NT2/D1 (cell line): Measurements from ENCODE around the gene ZNF580.

ENCODE experiments used
- DNase-seq: peaks from one replicate; pipeline ENCODE4 v3.0.0-alpha.2; 2011; ENCODE audit warnings: low read depth, low spot score
- H3K27me3 ChIP-seq: 2 replicates; pipeline ENCODE4 v1.6.0; 2011; ENCODE audit warnings: mild to moderate bottlenecking; ENCODE audit not compliant: insufficient read length, insufficient read depth
- H3K36me3 ChIP-seq: 2 replicates; pipeline ENCODE4 v1.6.1; 2011; ENCODE audit warnings: mild to moderate bottlenecking, low read length, mixed read lengths; ENCODE audit not compliant: insufficient read depth, insufficient read length
- H3K4me1 ChIP-seq: 2 replicates; pipeline ENCODE4 v1.5.1; 2011; ENCODE audit not compliant: insufficient read depth, insufficient read length
- H3K4me3 ChIP-seq: 2 replicates; pipeline ENCODE4 v1.5.1; 2011; ENCODE audit warnings: low read depth; ENCODE audit not compliant: insufficient read length
- H3K9ac ChIP-seq: 2 replicates; pipeline ENCODE4 v1.6.0; 2011; ENCODE audit warnings: low read depth; ENCODE audit not compliant: insufficient read length
- H3K9me3 ChIP-seq: 2 replicates; pipeline ENCODE4 v1.5.1; 2011; ENCODE audit warnings: mild to moderate bottlenecking, low read length; ENCODE audit not compliant: insufficient read depth
- SUZ12 ChIP-seq: IDR thresholded peaks from 2 replicates; pipeline ENCODE4 v1.6.1; 2011; ENCODE audit not compliant: insufficient read length, insufficient read depth; ENCODE audit errors: extremely low read depth
- YY1 ChIP-seq: IDR thresholded peaks from 2 replicates; pipeline ENCODE4 v1.6.1; 2011; ENCODE audit not compliant: insufficient read length, insufficient read depth
- ZNF274 ChIP-seq: IDR thresholded peaks from 2 replicates; pipeline ENCODE4 v1.6.1; 2011; ENCODE audit warnings: mild to moderate bottlenecking, low read depth, low read length

ZNF580 gene

DNA sequence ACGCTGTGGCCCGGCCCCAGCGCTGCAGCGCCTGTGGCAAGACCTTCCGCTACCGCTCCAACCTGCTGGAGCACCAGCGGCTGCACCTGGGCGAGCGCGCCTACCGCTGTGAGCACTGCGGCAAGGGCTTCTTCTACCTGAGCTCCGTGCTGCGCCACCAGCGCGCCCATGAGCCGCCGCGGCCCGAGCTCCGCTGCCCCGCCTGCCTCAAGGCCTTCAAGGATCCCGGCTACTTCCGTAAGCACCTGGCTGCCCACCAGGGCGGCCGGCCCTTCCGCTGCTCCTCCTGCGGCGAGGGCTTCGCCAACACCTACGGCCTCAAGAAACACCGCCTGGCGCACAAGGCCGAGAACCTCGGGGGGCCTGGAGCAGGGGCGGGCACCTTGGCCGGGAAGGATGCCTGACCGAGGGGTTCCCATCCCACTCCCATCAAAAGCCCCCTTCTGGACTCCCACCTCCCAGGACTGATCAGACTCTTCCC, 24.4 kb upstream of the ZNF580 start:
- no peaks in the 10 kb centered on the region for H3K27me3 ChIP-seq
- H3K4me3 ChIP-seq = no peak overlapping the region
- no peaks in the 10 kb centered on the region for H3K9me3 ChIP-seq
- TF ChIP-seq ZNF274 = no peak
- no peak for TF ChIP-seq YY1
- TF ChIP-seq SUZ12 = no peak
- no peak overlapping the region for H3K9ac ChIP-seq
- H3K36me3 ChIP-seq = peaks cover 52% of the 10 kb centered on the region
- peaks cover 2% of the 10 kb centered on the region for H3K4me1 ChIP-seq
- no peak for DNase-seq

DNA sequence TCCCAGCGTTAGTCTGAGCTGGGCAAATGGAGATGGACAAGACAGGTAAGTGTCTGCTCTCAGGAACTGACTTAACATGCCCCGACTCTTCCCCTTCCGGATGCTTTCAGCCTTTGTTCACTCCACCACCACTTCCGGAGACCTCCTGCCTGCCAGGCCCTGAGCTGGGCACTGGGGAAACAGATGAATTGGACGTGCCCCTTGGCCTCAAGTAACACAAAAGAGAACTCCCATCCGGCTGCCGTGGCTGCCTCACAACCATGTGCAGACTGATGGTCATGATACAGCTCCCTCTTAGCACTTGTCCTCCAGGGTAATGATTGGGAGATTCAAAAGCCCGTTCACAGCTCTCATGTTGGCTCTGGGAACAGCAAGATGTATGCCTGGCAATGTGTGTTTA, 23.4 kb upstream of the ZNF580 start:
- H3K4me3 ChIP-seq = no peak overlapping the region
- H3K36me3 ChIP-seq = peaks cover 48% of the 10 kb centered on the region
- no peaks in the 10 kb centered on the region for H3K27me3 ChIP-seq
- no peaks in the 10 kb centered on the region for H3K4me1 ChIP-seq
- H3K9me3 ChIP-seq = no peaks in the 10 kb centered on the region
- no peak overlapping the region for H3K9ac ChIP-seq
- TF ChIP-seq SUZ12 (no peak), ZNF274 (no peak), YY1 (no peak)
- no peak for DNase-seq

DNA sequence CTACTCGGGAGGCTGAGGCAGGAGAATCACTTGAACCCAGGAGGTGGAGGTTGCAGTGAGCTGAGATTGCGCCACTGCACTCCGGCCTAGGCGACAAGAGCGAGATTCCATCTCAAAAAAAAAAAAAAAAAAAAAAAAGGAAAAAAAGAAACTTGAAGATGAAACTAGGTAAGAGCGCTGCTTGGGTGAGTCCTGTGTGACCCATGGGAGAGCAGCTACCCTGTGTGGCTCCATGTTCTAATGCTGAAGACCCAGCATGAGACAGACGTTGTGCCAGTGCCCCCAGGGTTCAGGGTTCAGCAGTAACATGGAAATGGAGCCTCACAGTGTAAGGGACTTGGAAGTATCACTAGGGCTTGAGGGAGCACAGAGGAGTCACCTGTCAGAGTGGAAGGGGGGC, 22.4 kb upstream of the ZNF580 start:
- Histone ChIP-seq H3K4me3 (no peak overlapping the region), H3K36me3 (peaks cover 48% of the 10 kb centered on the region), H3K27me3 (no peaks in the 10 kb centered on the region), H3K9ac (no peak overlapping the region), H3K9me3 (no peaks in the 10 kb centered on the region), H3K4me1 (no peaks in the 10 kb centered on the region)
- no peak for DNase-seq
- no peak for TF ChIP-seq SUZ12
- no peak for TF ChIP-seq ZNF274
- TF ChIP-seq YY1 = no peak

DNA sequence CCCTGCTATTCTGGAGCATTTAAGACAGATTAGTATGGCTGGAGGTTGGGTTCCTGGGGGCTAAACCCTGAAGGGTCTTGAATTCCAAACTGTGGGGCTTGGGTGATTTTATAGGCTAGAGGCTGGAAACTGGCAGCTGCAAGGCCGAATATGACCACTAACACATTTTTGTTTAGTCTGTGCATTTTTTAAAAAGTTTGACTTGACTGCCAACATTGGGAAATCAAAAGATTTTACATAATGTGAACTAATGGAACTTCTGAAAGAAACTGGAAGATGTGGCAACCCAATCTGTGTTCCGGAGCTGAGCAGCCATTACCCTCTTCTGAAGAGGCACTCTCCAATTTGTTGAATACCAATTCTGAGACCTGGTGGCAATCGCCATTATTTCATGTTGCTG, 21.5 kb upstream of the ZNF580 start:
- Histone ChIP-seq H3K27me3 (no peaks in the 10 kb centered on the region), H3K9me3 (no peaks in the 10 kb centered on the region), H3K4me3 (no peak overlapping the region), H3K36me3 (peaks cover 46% of the 10 kb centered on the region), H3K9ac (no peak overlapping the region), H3K4me1 (no peaks in the 10 kb centered on the region)
- no peak for DNase-seq
- no peak for TF ChIP-seq YY1
- no peak for TF ChIP-seq ZNF274
- TF ChIP-seq SUZ12 = no peak

DNA sequence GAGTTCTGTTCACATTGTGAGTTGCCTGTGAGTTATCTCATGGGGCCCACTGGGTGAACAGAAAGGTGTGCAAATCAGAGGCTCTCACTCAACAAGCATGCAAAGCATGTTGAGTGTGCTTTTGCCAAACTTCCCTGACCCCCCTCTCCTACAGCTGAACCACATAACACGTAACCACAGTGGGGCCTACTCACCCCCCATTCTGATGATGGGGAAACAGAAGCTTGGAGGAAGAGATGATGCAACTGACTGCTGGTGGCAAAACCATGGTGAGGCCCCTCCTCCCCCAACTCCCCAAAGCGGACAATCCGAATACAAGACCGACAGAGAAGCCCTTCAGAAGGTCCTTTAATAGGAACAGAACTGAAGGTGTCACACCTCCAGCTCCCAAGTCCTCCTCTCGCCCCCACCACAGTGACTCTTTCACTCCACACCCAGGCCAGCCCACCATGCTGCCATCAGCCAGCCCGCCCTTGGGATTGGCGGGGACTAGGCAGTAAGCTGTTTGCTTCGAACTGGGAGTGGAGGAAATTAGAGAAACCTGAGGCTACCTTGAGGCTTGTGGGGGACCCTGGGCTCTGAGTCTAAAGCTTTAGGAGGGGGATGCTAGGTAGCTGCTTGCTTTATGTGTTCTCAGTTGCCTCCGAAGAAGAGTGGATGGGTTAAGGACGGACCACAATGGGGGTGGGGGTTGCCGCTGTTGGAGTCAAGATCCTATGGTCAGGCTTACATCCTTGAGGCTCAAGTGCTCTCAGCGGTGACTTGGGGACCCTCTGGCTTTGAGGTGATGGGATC, 20.2 kb upstream of the ZNF580 start:
- Histone ChIP-seq H3K9ac (no peak overlapping the region), H3K4me3 (no peak overlapping the region), H3K4me1 (no peaks in the 10 kb centered on the region), H3K9me3 (no peaks in the 10 kb centered on the region), H3K36me3 (peaks cover 35% of the 10 kb centered on the region), H3K27me3 (no peaks in the 10 kb centered on the region)
- TF ChIP-seq SUZ12 (no peak), YY1 (no peak), ZNF274 (no peak)
- DNase-seq = no peak

DNA sequence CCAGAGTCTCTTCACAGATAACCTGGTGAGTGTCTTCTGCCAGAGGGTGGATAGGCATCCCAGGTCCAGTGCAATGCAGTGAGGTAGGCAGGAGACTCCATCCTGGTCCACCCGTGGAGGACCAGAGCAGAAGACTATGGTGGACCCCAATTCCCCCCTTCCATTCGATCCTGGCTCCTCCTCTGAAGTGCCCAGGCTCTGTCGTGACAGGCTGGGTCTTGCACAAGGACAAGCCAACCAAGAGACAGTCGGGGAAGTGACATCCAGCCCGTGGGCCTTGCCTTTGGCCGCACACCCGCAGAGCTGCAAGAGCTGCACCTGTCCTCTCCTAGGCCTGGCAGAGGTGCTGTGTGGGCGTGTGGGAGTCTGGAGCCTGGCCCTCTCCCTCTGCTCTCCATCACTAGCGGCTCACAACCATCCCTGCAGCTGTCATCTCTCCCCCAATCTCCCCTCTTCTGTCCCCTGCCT, 19.6 kb upstream of the ZNF580 start:
- Histone ChIP-seq H3K4me1 (no peaks in the 10 kb centered on the region), H3K27me3 (no peaks in the 10 kb centered on the region), H3K4me3 (no peak overlapping the region), H3K9me3 (no peaks in the 10 kb centered on the region), H3K9ac (no peak overlapping the region), H3K36me3 (peaks cover 30% of the 10 kb centered on the region)
- TF ChIP-seq ZNF274 (no peak), YY1 (no peak), SUZ12 (no peak)
- no peak for DNase-seq

DNA sequence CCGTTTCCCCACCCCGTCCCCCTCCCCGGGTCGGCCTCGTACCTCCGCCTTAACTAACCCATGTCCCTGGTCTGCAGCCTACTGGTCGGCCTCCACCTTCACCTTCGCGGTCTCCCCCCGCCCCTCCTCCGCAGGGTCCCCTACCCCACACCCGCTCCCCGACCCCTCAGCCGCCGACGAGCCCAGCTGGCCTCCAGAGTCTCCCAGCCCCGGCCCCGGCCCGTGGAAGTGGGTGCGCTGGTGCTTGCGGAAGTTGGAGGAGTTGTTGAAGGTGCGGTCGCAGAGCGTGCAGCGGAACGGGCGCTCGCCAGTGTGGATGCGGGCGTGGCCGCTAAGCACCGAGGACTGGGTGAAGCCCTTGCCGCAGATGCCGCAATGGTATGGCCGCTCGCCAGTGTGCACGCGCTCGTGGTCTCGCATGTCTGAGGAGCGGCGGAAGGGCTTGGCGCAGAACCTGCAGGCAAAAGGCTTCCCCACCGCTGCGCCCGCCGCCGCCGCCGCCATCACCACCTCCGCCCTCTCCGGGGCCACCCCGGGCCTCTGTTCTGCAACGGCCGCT, 19.1 kb upstream of the ZNF580 start:
- Histone ChIP-seq H3K36me3 (peaks cover 25% of the 10 kb centered on the region), H3K4me3 (no peak overlapping the region), H3K9ac (no peak overlapping the region), H3K9me3 (no peaks in the 10 kb centered on the region), H3K4me1 (no peaks in the 10 kb centered on the region), H3K27me3 (no peaks in the 10 kb centered on the region)
- TF ChIP-seq SUZ12 = no peak
- no peak for TF ChIP-seq YY1
- TF ChIP-seq ZNF274 = no peak
- no peak for DNase-seq
